MG63 (cell line): ENCODE data around the gene CELSR3. TPM values are rescaled to one million over a fixed set of nuclear protein-coding genes. Genes with fewer than 3 reads are reported as not detected.
A peak's percentile ranks its signal among the peaks of the same experiment; 100 is the strongest.

Source experiments
- DNase-seq: peaks from one replicate; pipeline ENCODE4 v3.0.0-alpha.2; 2020
- H3K27me3 ChIP-seq: fragments of 250-450 bp; sonication (Bioruptor Pico); 2 replicates; pipeline ENCODE4 v1.5.1; 2020; ENCODE audit warnings: mild to moderate bottlenecking, moderate library complexity
- H3K36me3 ChIP-seq: fragments of 250-450 bp; sonication (Bioruptor Pico); 2 replicates; pipeline ENCODE4 v1.5.1; 2020; ENCODE audit warnings: mild to moderate bottlenecking, moderate library complexity
- H3K4me3 ChIP-seq: fragments of 250-450 bp; sonication (Bioruptor Pico); 2 replicates; pipeline ENCODE4 v1.5.1; 2020; ENCODE audit warnings: mild to moderate bottlenecking, moderate library complexity
- H3K9me3 ChIP-seq: fragments of 250-450 bp; sonication (Bioruptor Pico); 2 replicates; pipeline ENCODE4 v1.5.1; 2020; ENCODE audit warnings: mild to moderate bottlenecking, moderate library complexity
- total RNA-seq: library from RNA; depleted of rRNA; stranded (reverse); fragments of >200 nt; shearing (Covaris generic); gene quantifications from 2 replicates; pipeline ENCODE4 v1.2.3, GENCODE V29; 2014; ENCODE audit warnings: low replicate concordance

The CELSR3 gene
- total RNA-seq, 1 experiment from 2014 or later: 0.16 TPM

GRCh38 chr3:48630833-48631232, 31.9 kb downstream of the CELSR3 start:
- Histone ChIP-seq H3K36me3 (no peaks in the 10 kb centered on the region), H3K27me3 (no peaks in the 10 kb centered on the region), H3K4me3 (no peak overlapping the region), H3K9me3 (no peaks in the 10 kb centered on the region)
- DNase-seq: no peak

- Histone ChIP-seq H3K36me3 (no peaks in the 10 kb centered on the region), H3K4me3 (no peak overlapping the region), H3K9me3 (no peaks in the 10 kb centered on the region), H3K27me3 (no peaks in the 10 kb centered on the region)
- no peak for DNase-seq
Observed at GRCh38 chr3:48630407-48630806, 32.3 kb downstream of the CELSR3 start.

DNA sequence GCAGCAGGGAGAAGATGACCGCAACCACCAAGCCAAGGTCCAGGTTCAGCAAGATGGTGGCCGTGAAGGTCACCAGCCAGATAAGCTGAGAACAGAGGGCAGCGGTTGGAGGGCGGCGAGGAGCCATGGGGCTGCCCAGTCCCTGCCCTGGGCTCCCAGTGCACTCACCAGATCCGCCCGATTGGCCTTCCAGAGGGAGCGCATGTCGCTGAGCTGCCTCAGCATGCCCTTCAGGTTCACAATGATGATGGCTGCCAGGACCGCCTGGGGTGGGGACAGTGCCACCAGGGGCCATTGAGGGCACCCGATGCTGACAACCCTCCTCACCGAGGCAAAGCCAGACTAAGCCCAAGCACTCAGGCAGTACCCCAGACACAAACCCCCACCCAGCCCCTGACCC, 32.8 kb downstream of the CELSR3 start:
- H3K9me3 ChIP-seq: no peaks in the 10 kb centered on the region
- H3K27me3 ChIP-seq: no peaks in the 10 kb centered on the region
- H3K4me3 ChIP-seq: no peak overlapping the region
- no peak for DNase-seq
- H3K36me3 ChIP-seq: no peaks in the 10 kb centered on the region

DNA sequence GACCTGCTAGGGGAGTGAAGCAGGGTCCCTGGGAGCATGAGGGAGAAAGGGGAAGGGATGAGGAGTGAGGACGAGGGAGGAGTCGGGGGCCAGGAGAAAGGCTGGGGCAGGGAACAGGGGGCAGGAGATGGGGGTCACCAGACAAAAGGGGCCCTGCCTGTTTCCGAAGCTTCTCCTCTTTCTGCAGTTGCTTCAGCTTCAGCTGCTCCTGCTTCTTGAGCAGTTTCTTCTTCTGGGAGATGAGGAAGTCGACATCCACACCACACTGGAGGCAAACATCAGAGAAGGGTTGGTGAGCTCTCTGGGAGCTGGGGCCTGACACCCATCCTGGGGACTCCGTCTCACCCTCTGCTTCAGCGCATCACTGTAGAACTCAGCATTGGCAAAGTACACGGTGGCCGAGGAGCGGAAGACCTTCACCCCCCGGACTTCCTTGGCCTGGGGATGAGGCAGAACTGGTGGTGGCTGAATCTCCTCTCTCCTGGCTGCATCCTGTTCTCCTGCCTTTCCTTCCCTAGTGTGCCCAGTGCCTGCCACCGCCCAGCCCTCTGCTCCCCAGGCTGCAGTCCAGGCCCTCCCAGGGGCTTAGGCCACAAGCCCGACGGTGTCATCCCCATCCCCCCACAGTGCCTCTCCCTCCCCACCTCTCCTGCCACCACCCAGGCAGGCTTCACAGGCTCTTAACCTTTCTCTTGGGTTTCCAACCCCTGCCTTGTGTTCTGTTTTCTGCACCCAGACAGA, 34.2 kb downstream of the CELSR3 start:
- no peak for DNase-seq
- no peak overlapping the region for H3K4me3 ChIP-seq
- no peaks in the 10 kb centered on the region for H3K9me3 ChIP-seq
- no peaks in the 10 kb centered on the region for H3K36me3 ChIP-seq
- no peaks in the 10 kb centered on the region for H3K27me3 ChIP-seq

GRCh38 chr3:48625600-48625999, 37.1 kb downstream of the CELSR3 start:
- H3K36me3 ChIP-seq: no peaks in the 10 kb centered on the region
- DNase-seq: no peak

DNA sequence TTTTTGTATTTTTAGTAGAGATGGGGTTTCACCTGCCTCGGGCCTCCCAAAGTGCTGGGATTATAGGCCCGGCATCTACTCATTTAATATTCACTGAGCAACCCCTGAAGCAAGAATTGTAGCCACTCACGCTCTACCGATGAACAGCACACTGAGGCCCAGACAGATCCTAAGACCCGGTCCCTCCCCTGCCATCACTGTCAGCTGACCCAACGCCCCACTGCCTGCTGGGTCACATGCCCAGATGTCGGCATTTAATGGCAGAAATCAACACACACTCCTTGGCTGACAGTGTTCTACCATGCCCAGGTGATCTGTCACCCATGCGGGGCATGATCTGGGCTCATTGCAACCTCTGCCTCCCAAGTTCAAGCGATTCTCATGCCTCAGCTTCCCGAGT, 37.9 kb downstream of the CELSR3 start:
- Histone ChIP-seq H3K27me3 (no peaks in the 10 kb centered on the region), H3K4me3 (no peak overlapping the region), H3K9me3 (no peaks in the 10 kb centered on the region), H3K36me3 (no peaks in the 10 kb centered on the region)
- DNase-seq: no peak

More at GRCh38 chr3:48625600-48625999, 37.1 kb downstream of the CELSR3 start:
- H3K4me3 ChIP-seq: no peak overlapping the region
- no peaks in the 10 kb centered on the region for H3K27me3 ChIP-seq
- no peaks in the 10 kb centered on the region for H3K9me3 ChIP-seq

GRCh38 chr3:48623851-48624547, 38.7 kb downstream of the CELSR3 start:
- no peaks in the 10 kb centered on the region for H3K9me3 ChIP-seq
- no peaks in the 10 kb centered on the region for H3K36me3 ChIP-seq
- H3K4me3 ChIP-seq: no peak overlapping the region
- H3K27me3 ChIP-seq: no peaks in the 10 kb centered on the region
- no peak for DNase-seq

DNA sequence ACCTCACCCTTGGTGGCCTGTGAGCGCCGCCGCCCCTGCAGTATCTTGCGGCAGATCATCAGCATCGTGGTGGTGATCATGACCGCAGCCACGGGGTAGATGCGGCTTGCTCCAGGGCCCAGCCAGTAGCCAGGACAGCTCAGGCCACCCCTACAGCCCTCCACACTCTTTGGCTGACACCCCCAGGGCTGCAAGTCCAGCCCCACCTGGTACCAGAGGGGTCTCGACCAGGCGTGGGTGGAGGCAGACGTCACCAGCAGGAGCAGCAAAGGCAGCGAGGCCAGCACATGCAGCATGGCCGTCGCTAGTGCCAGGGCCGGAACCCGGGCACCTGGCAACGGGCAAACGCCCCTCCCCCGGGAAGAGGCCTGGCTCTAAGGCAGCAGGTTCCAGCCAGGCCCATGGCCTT, 41.2 kb downstream of the CELSR3 start, which contains the start of gene TMEM89:
TSS of gene TMEM89 (minus strand) at position 309 of the 409 bp plus-strand sequence. CDS start at position 296, 13 bp downstream.
- no peak within 1 kb of the TSS for H3K4me3 ChIP-seq
- DNase-seq: no peak
- H3K36me3 ChIP-seq: no peaks in the 10 kb centered on the region
- H3K27me3 ChIP-seq: no peaks in the 10 kb centered on the region
- H3K9me3 ChIP-seq: no peaks in the 10 kb centered on the region

- no peaks in the 10 kb centered on the region for H3K9me3 ChIP-seq
- H3K27me3 ChIP-seq: no peaks in the 10 kb centered on the region
- DNase-seq: no peak
- H3K36me3 ChIP-seq: no peaks in the 10 kb centered on the region
- no peak overlapping the region for H3K4me3 ChIP-seq
Observed at GRCh38 chr3:48619541-48620524, 42.9 kb downstream of the CELSR3 start.

DNA sequence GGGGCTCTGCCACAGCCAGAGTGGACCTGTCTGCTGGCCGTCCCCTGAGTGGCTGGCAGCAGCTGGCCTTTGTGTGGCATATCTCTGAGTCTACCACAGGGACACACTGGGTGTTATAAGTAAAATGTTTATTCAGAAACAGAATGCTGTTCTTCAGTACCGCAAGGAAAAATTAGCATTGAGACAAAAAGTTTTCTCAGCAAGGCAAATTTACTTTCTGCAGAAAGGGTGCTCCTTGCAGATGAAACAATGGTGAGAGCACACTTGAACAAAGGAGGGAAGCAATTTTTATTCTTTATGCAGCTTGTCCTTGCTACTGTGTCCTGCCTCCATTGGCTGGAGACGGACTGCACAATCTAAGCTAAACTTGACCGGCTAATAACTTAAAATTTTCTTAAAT, 45.1 kb downstream of the CELSR3 start:
- DNase-seq: no peak
- no peaks in the 10 kb centered on the region for H3K27me3 ChIP-seq
- H3K36me3 ChIP-seq: no peaks in the 10 kb centered on the region
- H3K9me3 ChIP-seq: no peaks in the 10 kb centered on the region
- H3K4me3 ChIP-seq: no peak overlapping the region

DNA sequence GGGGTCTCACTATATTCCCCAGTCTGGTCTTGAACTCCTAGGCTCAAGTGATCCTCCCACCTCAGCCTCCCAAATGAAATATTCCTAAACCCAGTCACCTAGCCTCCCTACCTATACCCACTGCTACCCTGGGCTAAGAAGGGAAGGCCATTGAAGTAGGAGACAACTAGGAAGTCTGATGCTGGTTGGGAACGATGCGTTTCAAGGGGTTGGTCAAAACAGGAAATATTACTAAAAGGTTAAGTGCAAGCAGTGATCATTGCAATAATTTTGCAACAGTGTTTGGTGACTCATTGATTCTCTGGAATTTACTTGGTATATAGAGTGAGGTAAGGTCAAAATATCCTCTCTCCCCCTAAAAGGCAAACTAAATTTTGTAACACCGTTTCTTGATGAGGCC, 48.6 kb downstream of the CELSR3 start:
- DNase-seq: no peak
- Histone ChIP-seq H3K27me3 (no peaks in the 10 kb centered on the region), H3K4me3 (no peak overlapping the region), H3K36me3 (no peaks in the 10 kb centered on the region), H3K9me3 (no peaks in the 10 kb centered on the region)

DNA sequence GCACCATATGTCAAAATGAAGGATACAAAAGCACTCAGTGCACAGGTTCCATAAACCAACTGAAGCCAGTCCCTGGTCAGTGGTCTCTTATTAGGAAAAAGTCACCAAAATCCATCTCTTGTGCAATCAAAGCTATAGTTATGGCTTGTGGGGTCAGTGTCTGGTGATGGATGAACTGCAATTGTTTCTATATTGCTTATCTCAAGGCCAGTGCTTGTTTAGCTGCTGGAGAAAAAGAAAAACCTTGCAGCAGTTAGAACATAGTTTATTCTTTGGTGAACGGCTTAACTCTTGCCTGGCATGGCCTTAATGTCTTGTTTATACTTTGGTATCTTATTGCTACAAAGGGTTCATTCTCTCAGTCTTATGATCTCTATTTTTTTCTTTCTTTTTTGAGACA, 50.4 kb downstream of the CELSR3 start:
- no peak for DNase-seq
- Histone ChIP-seq H3K9me3 (no peaks in the 10 kb centered on the region), H3K27me3 (no peaks in the 10 kb centered on the region), H3K4me3 (no peak overlapping the region), H3K36me3 (no peaks in the 10 kb centered on the region)

GRCh38 chr3:48609088-48610005, 53.3 kb downstream of the CELSR3 start, which contains the start of gene UQCRC1:
TSS of gene UQCRC1 (minus strand) at chr3:48609646. CDS start at chr3:48609620, 26 bp downstream.
- peaks cover 10% of the 10 kb centered on the region for H3K36me3 ChIP-seq
- H3K9me3 ChIP-seq: no peaks in the 10 kb centered on the region
- no peaks in the 10 kb centered on the region for H3K27me3 ChIP-seq
- DNase-seq: peak; percentile 86
- H3K4me3 ChIP-seq: peak within 1 kb of the TSS; percentile 72

GRCh38 chr3:48607519-48607918, 55.2 kb downstream of the CELSR3 start:
- no peak for DNase-seq
- no peak overlapping the region for H3K4me3 ChIP-seq
- H3K36me3 ChIP-seq: peaks cover 14% of the 10 kb centered on the region
- H3K27me3 ChIP-seq: no peaks in the 10 kb centered on the region
- H3K9me3 ChIP-seq: no peaks in the 10 kb centered on the region

GRCh38 chr3:48601622-48601994, 61.1 kb downstream of the CELSR3 start:
- Histone ChIP-seq H3K36me3 (peaks cover 32% of the 10 kb centered on the region), H3K4me3 (no peak overlapping the region)

More at GRCh38 chr3:48601622-48601994, 61.1 kb downstream of the CELSR3 start:
- no peak for DNase-seq
- Histone ChIP-seq H3K27me3 (no peaks in the 10 kb centered on the region), H3K9me3 (no peaks in the 10 kb centered on the region)
